Measurements from ENCODE around the gene SEMA4G. TPM values are rescaled to one million over a fixed set of nuclear protein-coding genes. Genes with fewer than 3 reads are reported as not detected.
A peak's percentile ranks its signal among the peaks of the same experiment; 100 is the strongest.

Gene SEMA4G
- total and polyA plus RNA-seq, 2 of the 13 experiments (the other 11 are each of a cell fraction or from before 2014, with no cell fraction given), result 46.2 to 207 TPM

GRCh38 chr10:100998183-100998990 is 29.1 kb downstream of the SEMA4G start (continued):
- TF ChIP-seq HOMEZ (CRISPR knock-in tag; IDR thresholded peaks at IDR 0.05; ENCODE audit: low read depth) (no peak), ESRRA (CRISPR knock-in tag; IDR thresholded peaks at IDR 0.05; ENCODE audit: low read depth) (no peak), TEF (CRISPR knock-in tag; IDR thresholded peaks at IDR 0.05) (no peak), U2AF1 (optimal IDR thresholded peaks at IDR 0.05; ENCODE audit: low read depth, low read length) (no peak), TOPORS (CRISPR knock-in tag; IDR thresholded peaks at IDR 0.05) (no peak), ZNF382 (CRISPR knock-in tag; IDR thresholded peaks at IDR 0.05; ENCODE audit: borderline replicate concordance) (no peak), HOXA9 (CRISPR knock-in tag; IDR thresholded peaks at IDR 0.05; ENCODE audit: borderline replicate concordance) (0 out of 2 replicates have a peak, but pooled peaks have one; percentile 1), TP53 (CRISPR knock-in tag; conservative IDR thresholded peaks at IDR 0.05) (no peak), REXO4 (CRISPR knock-in tag; IDR thresholded peaks at IDR 0.05; ENCODE audit: borderline replicate concordance) (no peak), IKZF4 (CRISPR knock-in tag; IDR thresholded peaks at IDR 0.05; ENCODE audit: borderline replicate concordance, low read depth, not compliant biosample characterization) (no peak), ATF4 (CRISPR knock-in tag; IDR thresholded peaks at IDR 0.05) (no peak), GATAD1 (CRISPR knock-in tag; IDR thresholded peaks at IDR 0.05) (no peak), NCOA5 (CRISPR knock-in tag; IDR thresholded peaks at IDR 0.05) (no peak), WIZ (CRISPR knock-in tag; IDR thresholded peaks at IDR 0.05) (no peak), TBX3 (IDR thresholded peaks at IDR 0.05; ENCODE audit: borderline replicate concordance) (no peak), NFYC (CRISPR knock-in tag; IDR thresholded peaks at IDR 0.05) (no peak), ZNF407 (CRISPR knock-in tag; IDR thresholded peaks at IDR 0.05; ENCODE audit: not compliant biosample characterization) (no peak), FOXA1 (IDR thresholded peaks at IDR 0.05) (no peak), FOXA1 (CRISPR knock-in tag; IDR thresholded peaks at IDR 0.05) (no peak)
